Measurements from ENCODE around the gene RBMY1B. TPM values are rescaled to one million over a fixed set of nuclear protein-coding genes. Genes with fewer than 3 reads are reported as not detected.
"Not testable (repeated sequence)": the region's sequence is repeated elsewhere in the genome, so short reads cannot be mapped to it uniquely, and the experiment has no call there.

The RBMY1B gene
- polyA plus RNA-seq (2013, experiment 1 of 2; ENCODE audit: insufficient read length) = not detected
- polyA plus RNA-seq (2013, experiment 2 of 2; ENCODE audit: insufficient read length) = not detected

DNA sequence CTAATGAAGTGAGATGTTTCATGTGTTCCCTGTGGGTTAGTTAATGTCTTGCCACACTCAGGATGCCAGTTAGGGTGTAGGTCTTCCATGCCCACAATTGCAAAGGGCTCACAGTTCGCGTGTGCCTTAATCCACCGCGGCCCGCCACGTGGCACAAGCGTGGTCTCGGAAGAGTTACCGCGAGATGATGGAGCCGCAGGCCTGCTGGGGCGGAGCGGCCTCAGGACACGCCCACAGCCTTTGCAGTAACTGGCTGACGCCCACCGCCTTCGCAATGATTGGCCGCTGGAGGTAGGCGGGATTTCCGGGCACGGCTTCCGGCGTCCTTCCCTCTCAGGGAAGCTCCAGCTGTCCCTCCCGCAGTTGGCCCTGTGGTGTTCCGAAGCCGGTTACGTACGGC is at the start of gene RBMY1B:
RBMY1B (plus strand) TSS at position 301 of the 400 bp plus-strand sequence. CDS start 2,013 bp downstream, outside the sequence.
- not testable (repeated sequence) for DNase-seq

DNA sequence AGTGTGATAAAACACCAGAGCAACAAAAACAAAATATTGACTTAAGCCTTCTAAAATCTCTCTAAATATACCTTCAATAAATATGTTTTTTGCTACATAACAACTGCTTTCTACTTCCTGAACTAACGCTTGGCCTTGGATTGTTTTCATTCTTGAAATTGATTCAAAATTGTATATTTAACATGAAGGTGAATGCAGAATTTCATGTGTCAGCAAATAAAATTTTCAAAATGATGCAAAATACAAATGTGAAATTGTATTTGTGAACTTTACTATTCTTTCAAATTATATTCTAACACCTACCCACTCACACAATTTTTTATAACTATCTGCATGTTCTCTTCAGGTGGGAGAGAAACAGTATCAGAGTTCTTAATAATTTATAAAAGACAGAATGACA is 48.2 kb upstream of the RBMY1B start:
- DNase-seq = not testable (repeated sequence)

DNA sequence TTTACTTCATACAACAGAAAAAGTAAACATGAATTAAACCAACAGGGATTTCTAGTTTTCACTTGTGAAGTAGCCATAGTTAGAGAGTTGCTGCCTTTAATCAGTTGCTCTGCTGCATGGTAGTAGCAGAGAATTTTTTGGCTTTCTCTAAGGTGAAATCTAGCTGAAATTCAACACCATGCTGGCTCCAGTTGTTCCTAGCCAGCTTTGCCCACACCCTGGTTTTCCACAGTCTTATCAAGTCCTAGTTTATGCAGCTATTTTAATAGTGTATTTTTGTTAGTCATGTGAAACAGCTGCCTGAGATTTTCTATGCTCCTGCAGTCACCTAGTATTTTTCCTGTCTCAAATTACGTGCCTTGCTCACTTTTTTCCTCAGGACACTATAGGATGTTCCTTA is 28.2 kb upstream of the RBMY1B start:
- no peak for DNase-seq

DNA sequence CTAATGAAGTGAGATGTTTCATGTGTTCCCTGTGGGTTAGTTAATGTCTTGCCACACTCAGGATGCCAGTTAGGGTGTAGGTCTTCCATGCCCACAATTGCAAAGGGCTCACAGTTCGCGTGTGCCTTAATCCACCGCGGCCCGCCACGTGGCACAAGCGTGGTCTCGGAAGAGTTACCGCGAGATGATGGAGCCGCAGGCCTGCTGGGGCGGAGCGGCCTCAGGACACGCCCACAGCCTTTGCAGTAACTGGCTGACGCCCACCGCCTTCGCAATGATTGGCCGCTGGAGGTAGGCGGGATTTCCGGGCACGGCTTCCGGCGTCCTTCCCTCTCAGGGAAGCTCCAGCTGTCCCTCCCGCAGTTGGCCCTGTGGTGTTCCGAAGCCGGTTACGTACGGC is 23.4 kb downstream of the RBMY1B start, which contains the start of gene RBMY1A1:
RBMY1A1 (plus strand) TSS at position 301 of the 400 bp plus-strand sequence. CDS start 2,013 bp downstream, outside the sequence.
- not testable (repeated sequence) for DNase-seq

DNA sequence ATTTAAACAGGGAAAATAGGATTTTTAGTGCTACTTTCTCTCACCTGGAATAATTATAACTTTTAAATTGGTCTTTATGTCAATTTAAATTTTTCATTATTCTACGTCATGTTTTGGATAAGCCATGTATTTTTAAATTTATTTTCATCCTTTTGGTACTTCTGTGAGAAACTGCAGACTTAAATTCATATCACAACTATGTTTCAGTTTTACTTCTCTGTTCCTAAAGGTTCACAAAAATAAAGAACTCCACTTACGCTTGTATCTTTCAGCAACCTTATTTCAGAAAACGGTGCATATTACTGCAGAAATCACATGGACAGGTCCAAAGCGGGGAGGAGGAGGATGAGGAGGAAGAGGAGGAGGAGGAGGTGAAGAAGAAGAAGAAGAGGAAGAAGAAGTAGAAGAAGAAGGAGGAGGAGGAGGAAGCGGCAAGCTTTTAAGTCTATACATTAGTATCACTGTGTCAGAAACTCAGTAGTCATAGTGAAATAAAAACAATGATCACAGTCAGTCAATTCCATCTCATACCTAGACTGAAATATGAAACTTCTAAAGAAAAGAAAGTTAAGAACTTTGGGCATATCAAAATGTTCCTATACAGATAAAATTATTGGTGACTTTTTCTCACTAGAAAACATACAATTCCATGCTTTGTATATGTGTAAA is 48.3 kb downstream of the RBMY1B start:
- not testable (repeated sequence) for DNase-seq
